ENCODE data around the gene PPP2R2B.

- TF ChIP-seq CTCF (IDR thresholded peaks at IDR 0.05), result no peak
- no peak for TF ChIP-seq POLR2A (IDR thresholded peaks at IDR 0.05)
These were observed 45.6 kb upstream of the PPP2R2B start for GRCh38 chr5:146924132-146924531.
